Hepatic stellate cell (primary cell): ENCODE data around the gene OR11A1.
"Not testable (repeated sequence)": the region's sequence is repeated elsewhere in the genome, so short reads cannot be mapped to it uniquely, and the experiment has no call there.

Experiments
- DNase-seq: peaks from one replicate; pipeline ENCODE4 v3.0.0; 2011; ENCODE audit warnings: low spot score

OR11A1 gene

DNA sequence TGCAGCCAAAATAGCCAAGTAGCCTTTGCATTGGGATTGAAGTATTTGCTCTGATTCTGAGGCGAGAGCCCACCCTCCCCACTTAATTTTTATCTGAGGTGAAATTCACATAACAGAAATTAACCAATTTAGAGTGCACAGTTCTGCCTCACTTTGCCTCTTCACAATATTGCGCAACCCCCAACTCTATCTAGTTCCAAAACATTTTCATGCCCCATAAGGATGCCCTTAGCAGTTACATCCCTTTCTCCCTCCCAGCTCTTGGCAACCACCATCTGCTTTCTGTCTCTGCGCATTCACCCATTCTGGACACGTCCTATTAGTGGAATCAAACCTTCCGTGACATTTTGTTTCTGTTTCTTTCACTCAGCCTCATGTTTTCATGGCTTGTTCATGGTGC lies 21.9 kb upstream of the OR11A1 start:
- no peak for DNase-seq

DNA sequence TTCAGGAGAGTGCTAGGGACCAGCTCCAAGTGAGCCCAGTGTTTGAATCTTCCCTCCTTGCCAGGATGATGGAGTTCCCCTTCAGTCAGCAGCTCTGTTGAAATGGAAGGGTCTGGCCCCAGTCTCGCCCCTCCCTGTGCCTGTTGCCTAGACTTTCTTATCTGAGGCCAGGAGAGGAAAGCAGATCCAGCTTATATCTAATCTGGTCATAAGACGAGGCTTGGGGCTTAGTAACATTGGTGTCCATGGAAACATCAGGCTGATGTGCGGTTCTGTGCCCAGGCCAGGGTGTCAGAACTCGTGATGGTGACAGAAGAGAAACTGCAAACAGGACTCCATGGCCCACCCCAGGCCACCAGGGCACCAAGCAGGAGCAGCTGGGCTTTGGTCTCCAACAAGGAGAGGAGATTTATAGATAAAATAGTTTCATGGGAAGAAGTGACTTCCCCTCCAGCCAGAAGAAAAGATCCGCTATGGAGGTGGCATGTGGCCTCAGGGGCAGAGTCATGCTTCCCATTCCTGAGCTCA lies 21.1 kb upstream of the OR11A1 start:
- DNase-seq, result no peak

DNA sequence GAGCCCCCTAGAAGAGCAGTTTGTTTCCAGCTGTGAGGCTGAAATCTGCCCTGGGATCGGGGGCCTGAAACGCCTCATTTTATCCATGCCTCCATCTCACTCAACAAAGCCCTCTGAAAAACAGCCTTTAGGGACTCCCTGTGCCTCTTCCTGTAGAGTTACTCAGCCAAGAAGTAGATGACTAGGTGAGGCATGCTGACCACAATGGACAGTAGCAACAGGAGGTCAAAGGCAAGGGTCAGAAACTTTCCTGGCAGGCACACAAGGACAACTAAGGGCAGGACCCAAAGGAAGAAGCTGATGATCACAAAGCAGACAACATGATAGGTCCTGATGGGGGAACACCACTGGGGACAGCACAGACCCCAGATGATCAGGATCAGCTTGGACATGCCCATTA lies 18.1 kb upstream of the OR11A1 start:
- no peak for DNase-seq

DNA sequence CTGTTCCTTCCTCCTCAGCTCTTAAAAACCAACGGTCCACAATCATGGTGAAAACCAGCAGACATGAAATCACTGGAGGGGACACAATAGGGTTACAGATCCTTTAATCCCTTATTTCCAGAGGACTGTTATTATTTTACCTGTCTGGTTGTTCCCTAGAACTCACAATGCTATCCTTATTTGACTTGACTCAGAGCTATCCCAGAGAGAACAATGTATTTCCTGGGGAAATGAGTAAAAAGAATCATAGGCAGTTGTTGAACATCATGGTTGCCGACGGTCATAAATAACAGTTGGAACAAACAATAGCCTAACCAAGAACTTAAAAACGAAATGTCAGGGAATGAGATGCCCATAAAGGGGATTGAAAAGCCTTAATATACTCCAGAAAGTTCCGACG lies 9.4 kb upstream of the OR11A1 start:
- no peak for DNase-seq

DNA sequence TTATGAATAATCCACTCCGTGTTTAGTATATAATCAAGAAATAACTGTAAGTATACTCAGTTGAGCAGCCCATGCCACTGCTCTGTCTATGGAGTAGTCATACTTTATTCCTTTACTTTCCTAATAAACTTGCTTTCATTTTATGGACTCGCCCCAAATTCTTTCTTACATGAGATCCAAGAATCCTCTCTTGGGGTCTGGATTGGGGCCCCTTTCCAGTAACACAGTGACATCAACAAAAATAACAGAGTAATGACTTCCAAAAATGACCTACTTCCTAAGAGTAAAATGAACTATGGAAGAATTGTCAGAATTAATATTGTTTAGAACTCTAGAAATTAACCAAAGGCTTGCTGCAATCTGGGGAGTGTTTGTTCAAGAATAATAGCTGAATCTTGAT lies 8.9 kb upstream of the OR11A1 start:
- DNase-seq, result no peak

DNA sequence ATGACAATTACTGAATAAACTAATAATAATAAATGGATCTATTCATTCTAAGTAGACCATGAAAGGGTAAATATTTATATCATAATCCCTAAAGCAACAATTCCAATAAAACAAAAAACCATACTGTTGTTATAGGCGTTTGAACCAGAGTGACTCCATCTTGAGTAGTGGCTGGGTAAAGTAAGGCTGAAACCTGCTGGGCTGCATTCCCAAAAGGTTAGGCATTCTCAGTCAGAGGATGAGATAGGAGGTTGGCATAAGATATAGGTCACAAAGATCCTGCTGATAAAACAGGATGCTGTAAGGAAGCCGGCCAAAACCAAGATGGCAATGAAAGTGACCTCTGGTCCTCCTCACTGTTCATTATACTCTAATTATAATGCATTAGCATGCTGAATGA lies 8.4 kb upstream of the OR11A1 start:
- no peak for DNase-seq

DNA sequence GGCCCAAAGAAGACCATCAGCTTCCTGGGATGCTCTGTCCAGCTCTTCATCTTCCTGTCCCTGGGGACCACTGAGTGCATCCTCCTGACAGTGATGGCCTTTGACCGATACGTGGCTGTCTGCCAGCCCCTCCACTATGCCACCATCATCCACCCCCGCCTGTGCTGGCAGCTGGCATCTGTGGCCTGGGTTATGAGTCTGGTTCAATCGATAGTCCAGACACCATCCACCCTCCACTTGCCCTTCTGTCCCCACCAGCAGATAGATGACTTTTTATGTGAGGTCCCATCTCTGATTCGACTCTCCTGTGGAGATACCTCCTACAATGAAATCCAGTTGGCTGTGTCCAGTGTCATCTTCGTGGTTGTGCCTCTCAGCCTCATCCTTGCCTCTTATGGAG lies 5.2 kb upstream of the OR11A1 start:
- DNase-seq, result no peak

DNA sequence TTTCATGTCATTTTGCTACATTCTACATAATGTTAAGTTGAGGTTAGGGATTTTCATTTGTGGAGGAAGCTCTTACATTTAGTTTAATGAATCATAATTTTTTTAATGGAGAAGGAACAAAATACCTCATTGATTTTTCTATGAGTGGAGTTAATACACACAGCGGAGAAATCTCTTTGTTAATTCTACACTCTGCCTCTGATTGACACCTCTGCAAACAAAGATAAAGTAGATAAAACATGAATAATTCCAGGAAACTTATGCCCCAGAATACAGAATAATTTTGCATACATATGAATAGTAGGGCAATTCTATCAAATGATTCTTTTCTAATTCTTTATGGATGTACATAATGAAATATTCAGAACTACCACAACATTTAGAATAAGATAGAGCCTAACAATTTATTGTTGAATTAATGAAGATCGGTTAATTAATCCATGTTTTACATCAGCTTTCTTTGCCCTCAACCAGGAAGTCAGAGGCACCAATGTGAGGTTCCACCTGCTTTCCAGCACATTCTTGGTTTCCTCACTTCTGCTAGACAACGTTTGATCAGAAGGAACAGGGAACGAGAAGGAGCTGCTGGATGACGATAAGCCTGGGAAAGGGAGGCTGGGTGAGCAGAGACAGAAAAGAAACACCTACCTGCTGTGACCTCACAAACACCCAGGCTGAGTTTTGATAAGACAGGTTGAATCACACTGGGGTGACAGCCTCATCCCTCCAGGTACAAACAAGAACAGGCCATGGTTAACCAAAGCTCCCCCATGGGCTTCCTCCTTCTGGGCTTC lies 4.3 kb upstream of the OR11A1 start:
- no peak for DNase-seq

DNA sequence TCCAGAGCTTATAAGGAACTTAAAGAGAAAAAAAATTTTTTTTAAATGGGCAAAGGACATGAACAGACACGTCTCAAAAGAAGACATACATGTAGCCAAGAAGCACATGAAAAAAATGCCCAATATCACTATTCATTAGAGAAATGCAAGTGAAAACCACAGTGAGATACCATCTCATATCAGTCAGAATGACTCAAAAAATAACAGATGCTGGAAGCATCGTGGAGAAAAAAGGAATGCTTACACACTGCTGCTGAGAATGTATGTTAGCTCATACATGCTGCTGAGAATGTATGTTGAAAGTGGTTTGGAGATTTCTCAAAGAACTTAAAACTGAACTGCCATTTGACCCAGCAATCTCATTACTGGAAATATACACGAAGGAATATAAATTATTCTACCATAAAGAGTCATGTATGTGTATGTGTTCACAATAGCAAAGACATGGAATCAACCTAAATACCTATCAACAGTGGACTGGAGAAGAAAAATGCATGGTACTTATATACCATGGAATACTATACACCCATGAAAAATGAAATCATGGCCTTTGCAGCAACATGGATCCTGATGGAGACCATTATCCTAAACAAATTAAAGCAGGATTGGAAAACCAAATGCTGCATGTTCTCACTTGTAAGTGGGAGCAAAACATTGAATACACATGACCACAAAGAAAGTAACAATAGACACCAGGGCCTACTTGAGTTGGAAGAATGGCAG lies 5.2 kb downstream of the OR11A1 start:
- no peak for DNase-seq

DNA sequence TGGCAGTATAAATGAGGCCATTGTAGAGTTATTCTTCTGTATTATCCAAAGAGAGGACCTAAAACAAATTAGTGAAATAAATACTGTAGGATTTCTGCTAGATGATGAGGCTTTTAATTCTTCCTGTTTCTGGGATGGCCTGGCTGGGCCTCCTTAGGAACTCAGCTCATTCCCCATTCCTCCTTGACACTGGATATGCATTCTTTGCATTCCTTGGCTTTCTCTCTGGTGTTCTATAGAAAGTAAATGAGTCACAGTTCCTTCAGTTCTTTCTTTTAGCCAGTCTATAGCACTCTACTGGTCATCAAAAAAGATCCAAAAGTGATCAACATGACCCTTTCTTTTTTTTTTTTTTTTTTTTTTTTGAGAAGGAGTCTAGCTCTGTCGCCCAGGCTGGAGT lies 9.2 kb downstream of the OR11A1 start:
- no peak for DNase-seq

DNA sequence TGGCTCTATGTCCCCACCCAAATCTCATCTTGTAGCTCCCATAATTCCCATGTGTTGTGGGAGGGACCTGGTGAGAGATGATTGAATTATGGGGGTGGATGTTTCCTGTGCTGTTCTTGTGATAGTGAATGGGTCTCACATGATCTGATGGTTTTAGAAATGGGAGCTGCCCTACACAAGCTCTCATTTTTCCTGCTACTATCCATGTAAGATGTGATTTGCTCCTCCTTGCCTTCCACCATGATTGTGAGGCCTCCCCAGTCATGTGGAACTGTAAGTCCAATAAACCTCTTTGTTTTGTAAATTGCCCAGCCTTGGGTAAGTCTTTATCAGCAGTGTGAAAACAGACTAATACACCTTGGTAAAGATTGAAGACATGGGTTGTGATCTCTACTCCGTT lies 12.8 kb downstream of the OR11A1 start:
- DNase-seq, result not testable (repeated sequence)

DNA sequence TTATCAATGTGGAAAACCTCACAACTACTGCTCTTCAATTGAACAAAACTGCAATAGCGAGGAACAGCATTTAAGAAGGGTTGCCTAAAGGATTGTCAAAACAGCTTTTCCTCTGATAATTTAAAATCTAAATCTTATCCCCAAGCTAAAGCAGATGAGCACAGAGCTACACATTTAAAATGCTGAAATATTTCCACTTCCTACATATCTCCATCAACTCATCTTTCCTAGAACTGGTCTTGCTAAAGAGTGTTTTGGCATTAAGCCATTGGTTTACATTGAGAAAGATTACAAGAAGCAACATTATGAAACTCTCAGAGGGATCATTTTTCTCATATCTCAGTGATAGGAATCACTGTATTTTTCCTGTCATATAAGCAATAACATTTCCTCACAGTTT lies 14.2 kb downstream of the OR11A1 start:
- DNase-seq, result no peak

DNA sequence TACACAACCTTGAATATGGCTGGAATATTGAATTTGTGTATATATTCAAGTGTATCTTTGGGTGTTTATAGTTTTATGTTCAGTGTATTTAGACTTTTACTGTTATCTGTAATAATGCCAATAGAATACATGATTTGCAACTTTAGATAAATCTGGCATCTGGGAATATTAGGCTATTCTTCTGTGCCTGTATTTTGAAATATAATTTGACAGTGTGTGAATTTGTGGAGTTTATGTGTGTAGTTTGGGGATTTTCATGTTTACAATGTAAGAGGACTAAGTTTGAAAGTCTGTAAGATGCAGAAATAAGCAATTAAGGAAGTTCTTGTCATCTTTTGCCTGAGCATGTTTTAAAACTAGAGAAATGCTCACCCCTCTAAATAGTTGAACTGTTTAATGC lies 17.9 kb downstream of the OR11A1 start, which contains the start of gene OR10C1:
Gene OR10C1, plus strand, starts transcription at position 301 of the 400 bp plus-strand sequence. CDS start 710 bp downstream, outside the sequence.
- no peak for DNase-seq

DNA sequence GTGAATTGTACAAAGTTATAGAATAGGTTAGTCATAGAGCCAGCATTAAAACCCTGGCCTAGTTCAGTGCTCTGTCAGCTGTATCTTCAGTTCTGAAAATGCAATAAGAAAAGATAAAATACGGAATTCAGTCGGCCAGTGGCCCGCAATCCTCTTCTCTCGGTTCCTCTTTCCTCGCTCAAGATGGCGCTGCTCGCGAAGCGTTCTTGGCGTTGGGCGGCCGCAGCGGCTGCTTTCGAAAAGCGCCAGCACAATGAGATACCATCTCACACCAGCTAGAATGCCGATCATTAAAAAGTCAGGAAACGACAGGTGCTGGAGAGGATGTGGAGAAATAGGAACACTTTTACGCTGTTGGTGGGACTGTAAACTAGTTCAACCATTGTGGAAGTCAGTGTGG lies 20.1 kb downstream of the OR11A1 start:
- not testable (repeated sequence) for DNase-seq

DNA sequence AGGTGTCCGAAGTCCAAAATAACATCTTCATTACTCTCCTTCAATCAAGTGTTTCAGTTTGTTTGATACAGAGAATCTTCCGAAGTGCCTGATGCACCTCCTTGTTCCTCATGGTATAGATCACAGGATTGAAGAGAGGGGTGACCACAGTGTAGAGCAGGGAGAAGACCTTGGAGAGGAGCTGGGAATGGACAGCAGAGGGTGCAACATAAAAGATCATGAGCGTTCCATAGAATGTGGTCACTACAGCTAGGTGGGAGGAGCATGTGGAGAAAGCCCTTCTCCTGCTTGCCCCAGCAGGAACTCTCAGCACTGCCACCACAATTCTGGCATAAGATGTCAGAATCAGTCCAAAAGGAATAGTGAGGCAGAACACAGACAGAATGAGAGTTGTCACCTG lies 30.2 kb downstream of the OR11A1 start:
- no peak for DNase-seq

DNA sequence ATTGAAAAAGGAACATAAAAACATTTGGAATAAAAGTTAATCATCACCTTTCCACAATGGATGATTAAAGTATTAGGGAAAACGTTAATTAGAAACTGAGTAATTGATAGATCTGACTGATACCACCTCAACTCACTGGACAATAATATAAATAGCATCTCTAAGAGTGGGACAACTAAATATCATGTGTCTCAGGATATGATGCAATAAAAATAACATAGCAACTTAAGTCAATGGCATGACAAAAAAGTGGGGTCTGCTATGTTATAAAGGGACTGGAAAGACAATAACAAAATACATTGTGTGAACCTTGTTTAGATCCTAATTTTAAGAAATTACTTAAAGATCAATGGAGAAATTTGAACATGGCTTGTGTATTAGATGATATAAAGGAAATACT lies 31.8 kb downstream of the OR11A1 start:
- DNase-seq, result no peak

DNA sequence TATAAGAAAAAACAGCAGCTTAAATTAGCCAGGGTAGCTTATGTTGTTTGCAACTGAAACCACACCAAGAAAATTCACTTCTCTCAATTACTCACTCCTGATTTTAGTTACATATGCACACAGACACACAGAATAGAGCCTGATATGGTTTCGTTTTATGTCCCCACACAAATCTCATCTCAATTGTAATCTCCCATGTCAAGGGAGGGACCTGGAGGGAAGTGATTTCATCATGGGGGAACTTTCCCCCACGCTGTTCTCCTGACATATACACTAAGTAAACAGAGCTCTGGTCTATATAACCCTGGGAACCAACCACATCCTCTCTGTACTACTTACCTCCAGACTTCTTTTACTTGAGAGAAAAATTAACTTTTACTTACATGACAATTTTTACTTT lies 32.3 kb downstream of the OR11A1 start:
- DNase-seq, result no peak

DNA sequence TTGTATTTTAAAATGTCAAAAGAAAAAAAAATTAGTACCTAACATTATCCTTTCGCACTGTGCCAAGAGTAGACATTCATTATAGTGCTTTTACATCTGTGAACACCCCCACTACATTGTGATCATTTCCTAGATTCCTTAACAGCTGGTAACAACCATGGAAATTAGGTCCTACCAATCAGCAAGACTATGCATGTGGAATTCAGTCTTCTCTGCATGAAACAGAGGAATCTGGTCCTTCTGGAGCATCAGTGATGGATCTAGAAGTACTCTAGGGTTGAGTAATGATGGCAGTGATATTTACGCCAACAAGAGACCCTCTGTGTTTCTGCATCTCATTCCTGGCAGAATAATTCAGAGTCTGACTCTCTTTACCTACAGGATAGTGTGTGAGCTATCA lies 32.7 kb downstream of the OR11A1 start:
- DNase-seq, result no peak

DNA sequence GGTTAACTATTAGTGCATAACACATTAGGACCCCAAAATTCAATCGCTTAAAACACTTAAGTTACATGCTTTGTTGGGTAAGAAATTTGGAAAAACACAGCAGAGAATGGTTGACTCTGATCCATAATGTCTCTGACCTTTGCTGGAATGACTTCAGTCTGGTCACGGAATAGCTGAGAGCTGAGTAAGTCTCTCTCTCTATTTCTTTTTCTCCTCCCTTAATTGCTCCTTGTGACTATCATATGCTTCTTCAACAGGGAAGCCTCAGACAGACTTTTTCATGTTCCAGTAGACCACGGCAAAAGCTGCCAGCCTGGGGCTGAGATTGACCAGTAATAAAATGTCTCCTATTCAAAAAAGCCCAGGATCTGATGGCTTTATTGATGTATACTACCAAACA lies 37.4 kb downstream of the OR11A1 start:
- no peak for DNase-seq

DNA sequence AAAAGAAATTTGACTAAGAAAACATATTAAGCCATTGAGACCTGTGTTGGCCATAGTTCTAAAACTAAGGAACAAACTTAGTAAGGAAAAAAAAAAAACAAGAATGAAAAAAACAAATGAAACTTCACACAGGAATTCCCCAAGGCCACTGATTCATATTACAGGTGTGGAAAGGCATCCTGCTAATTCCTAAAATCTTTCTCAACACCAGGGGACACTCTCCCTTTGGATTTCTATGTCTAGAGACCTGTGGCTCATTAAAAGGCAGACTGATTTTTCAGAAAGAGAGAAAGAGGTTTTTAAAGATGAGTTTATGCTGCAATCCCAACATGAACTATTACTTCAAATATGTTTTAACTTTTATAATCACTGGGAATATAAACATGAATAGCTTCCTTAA lies 42.3 kb downstream of the OR11A1 start, which contains the start of gene OR12D1:
Gene OR12D1, plus strand, starts transcription at position 341 of the 400 bp plus-strand sequence.
- no peak for DNase-seq

DNA sequence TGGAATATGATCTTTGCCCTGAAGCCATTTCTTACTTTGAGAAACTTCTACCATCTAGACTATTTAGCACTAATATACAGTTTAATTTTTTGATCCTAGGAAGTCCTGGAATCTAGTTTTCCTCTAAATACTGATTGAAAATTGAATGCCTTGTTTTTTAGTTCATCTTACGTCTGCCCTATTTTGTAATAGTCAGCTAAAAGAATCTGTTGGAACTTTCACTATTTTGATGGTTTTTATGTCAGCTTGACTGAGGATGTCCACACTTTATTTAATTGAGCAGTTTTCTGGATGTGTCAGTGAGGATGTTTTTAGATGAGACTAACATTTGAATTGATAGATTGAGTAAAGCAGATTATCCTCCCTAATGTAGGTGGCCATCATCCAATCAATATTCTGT lies 53.1 kb downstream of the OR11A1 start:
- DNase-seq, result no peak

DNA sequence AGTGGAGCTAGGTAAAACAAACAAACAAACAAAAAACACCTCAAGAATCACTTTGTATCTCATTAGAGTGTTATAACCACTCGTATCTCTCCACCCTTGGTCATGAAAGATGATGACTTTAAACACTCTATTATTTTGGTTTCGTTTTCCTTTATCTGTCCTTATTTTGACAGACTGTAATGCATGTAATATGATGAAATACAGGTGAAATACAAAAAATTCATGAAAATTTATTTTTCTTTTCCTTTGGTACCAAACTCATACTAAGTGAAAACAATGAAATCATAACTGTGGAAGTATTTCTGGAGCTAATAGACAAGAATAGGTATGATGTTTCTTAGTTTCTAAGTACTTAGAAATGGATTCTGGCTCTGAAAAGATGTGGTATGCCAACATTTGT lies 57.3 kb downstream of the OR11A1 start:
- DNase-seq, result no peak

DNA sequence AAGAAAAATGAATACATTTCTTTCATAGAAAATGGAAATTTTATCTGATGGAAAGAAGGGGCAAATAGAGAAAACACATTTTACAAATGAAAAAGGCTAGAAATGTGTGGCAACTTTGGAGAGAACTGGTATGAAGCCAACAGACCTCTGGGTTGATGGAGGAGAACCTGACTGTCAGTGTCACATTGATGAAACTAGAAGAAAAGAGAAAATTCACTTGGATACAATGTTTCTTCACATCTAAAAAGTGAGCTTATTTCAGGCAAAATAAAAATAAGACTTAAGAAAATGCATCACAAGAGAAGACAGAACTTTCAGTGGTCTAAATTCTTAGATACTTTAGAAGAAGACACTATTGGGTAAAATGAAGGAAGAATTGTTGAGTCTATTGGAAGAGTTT lies 61.5 kb downstream of the OR11A1 start, which contains the start of gene OR12D2:
Gene OR12D2, plus strand, starts transcription at position 301 of the 400 bp plus-strand sequence. CDS start 1,069 bp downstream, outside the sequence.
- no peak for DNase-seq
